HG02571 (cell line): ENCODE data around the gene CMPK2.

Source experiments
- ATAC-seq: cut with Tn5 transposase; IDR thresholded peaks from one replicate; pipeline ENCODE4 v1.9.1; 2021; ENCODE audit warnings: mild to moderate bottlenecking, moderate library complexity; ENCODE audit not compliant: unreplicated experiment

CMPK2 gene

DNA sequence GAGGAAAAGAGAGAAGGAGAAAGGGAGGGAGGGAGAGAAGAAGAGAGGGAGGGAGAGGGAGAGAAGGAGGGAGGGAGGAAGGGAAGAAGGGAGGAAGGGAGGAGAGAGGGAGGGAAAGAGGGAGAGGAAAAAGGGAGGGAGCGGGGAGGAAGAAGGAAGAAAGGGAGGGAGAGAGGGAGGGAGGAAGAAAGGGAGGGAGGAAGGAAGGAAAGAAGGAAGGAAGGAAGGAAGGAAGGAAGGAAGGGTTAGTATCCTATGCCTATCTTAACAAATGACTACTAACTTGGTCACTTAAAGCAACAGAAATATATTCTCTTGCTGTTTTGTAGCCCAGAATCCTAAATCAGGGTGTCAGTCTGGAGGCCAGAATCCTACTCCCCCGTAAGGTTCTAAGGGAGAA lies 52.1 kb downstream of the CMPK2 start:
- no peak for ATAC-seq

DNA sequence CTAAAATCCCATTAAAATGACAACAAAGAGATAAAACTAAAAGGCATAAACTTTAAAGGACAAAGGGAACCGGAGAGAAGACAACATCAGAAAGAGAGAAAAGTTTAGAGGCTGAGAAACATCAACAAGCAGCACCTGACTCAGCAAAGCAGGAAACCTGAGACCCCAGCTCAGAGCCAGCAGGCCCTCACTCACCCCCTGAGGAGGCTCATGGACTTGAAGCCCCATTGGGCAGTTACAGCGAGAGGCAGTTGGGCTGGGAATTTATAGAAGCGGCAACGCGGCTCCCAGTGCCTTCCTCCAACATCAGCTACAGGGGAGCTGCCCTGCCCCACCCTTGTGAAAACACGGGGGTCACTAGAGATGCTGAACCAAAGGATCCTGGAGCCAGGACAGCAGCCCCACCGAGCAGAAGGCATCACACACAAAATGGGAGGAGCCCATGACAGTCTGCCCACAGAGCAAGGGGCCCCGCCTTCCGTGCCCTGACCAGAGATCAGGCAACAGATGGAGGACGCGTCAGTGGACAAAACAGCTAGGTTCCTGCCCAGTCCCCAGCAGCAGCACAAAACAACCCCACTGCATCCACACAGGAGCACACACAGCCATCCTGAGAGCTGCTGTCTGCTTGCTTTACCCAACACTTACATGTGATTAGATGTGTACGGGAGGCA lies 52.7 kb downstream of the CMPK2 start:
- no peak for ATAC-seq

DNA sequence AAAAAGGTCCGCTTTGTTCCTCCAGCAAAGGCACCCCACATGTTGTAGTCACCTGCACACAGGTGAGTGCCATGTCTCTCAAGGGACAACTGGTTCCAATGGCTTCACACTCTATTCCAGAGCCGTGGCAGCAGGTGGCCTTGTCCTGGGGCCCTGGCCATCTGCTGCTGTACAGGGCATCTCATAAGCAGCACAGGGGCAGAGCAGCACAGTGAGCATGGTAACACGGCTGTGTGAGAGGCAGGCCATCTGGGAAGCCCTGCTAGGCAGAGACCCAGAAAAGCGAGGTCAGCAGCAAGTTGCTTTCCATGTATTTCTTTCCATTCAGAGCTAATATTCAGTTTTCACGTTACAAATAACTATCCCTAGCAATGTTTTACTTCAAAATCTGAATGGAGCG lies 54.7 kb downstream of the CMPK2 start:
- ATAC-seq, result no peak

DNA sequence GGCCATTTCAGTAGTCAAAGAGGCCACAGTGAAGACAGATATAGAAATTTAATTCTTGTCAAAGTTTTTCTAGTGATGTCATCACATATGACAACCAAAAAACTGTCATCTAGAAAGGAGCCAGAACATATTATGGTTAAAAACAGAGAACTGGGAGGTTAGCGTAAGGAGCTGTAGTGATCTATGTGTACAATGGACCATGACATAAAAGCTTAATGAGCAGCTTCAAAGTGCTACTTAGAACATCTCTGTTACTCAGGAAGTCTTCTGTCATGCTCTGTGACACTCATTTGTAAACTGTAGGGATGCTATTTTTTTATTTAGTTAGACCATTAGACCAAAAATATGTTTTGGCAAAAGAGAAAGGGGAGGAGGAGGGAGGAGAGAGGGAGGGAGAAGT lies 57.3 kb downstream of the CMPK2 start:
- ATAC-seq, result no peak

DNA sequence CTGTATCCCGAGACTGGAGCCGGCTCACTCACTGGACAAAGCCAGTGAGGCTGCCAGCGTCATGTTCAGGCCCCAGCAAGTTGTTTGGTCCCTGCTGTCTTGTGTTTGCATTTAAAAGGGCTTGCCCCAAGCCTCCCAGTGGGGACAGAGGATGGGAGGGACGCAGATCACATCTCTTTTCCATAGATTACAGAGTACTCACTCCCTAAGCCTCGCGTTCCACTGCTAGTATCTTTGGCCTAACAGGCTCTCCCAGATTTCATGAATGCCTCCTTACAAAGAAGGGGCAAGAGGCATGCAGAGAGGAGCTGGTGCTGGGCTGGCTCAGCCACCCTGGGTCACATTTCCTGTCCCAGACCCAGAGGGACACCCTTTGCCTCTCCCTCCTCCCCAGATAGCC lies 59.1 kb downstream of the CMPK2 start:
- no peak for ATAC-seq

DNA sequence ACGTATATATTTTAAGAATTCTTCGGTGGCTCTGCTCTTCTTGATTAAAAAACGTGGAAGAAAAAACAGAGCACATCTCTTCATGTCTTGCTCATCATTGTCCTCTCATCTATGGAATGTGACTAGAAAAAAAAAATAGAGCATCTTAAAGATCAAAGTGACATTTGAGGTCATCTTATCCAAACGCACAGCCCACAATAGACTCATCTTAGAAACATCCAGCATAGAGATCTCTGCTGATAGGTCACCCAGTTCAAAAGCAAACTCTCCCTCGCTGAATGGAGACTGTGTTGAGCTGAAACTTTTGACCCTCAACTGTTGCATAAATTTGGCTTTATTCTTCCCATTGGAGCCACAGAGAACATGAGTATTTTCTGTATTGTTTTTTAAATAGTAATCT lies 65.2 kb downstream of the CMPK2 start:
- ATAC-seq, result no peak
